GM18868 (cell line): Measurements from ENCODE around the gene STAMBP.
"Not testable (repeated sequence)": the region's sequence is repeated elsewhere in the genome, so short reads cannot be mapped to it uniquely, and the experiment has no call there.

Experiments used
- ATAC-seq: cut with Tn5 transposase; IDR thresholded peaks from one replicate; pipeline ENCODE4 v1.9.1; 2021; ENCODE audit warnings: mild to moderate bottlenecking, moderate library complexity; ENCODE audit not compliant: unreplicated experiment

The STAMBP gene

DNA sequence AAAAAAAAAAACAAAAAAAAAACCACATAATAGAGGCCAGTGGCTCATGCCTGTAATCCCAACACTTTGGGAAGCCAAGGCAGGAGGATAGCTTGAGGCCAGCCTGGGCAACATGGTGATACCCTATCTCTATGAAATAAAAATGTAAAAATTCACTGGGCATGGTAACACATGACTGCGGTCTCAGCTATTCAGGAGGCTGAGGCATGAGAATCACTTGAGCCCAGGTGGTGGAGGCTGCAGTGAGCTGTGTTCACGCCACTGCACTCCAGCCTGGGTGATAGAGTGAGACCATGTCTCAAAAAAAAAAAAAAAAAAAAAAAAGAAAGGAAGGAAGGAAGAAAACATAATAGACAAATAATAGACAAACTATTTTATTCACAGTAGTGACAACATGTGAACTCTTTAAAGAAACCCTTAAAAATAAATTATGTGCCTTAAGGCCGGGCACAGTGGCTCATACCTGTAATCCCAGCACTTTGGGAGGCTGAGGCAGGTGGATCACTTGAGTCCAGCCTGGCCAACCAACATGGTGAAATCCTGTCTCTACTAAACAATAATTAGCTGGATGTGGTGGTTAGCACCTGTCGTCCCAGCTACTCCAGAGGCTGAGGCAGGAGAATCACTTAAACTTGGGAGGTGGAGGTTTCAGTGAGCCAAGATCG, 75.3 kb downstream of the STAMBP start:
- ATAC-seq: not testable (repeated sequence)

DNA sequence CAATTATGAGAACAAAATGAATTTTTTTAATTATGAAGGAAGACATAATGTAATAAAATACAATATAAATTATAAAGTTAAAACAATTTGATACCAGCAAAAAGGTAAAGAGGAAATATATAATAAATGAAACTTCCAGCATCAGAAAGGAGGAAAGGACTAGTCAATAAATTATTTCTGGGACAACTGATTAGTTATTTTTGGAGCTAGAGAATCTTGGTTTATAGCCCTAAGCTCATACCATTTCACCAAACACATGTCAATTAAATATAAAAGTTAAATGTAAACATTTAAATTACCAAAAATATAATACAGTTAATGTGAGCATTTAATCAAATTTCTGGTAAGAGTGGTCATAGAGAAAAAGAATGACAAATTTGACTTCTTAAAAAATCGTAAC, 76.2 kb downstream of the STAMBP start:
- no peak for ATAC-seq

DNA sequence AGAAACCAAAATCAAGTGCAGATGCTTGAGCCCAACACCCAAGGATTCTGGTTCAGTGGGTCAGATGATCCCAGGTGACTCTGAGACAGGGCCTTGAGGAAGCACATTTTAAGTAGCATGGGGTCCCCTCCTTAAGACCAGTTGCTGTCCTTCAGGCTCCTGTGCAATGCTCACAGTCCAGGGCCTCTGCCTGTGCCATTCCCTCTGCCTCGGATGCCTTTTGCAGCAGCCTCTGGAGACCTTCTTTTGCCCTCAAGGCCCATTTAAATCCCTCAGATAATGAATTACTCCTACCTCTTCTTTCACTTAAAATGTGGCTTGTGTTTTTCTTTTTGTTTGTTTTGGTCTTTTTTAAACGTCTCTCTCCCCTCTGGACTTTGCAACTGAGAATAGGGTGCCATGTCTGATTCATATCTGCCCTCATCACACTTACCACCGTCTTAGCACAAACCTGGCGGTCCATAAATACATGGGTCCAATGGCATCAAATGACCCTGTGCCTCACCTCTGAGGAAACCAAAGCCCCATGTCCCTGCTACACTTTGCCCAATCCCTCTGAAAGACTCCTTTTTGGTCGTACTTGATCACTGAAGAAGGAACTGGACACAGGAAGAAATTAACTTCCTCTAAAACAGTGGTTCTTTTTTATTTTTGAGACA, 78.2 kb downstream of the STAMBP start:
- no peak for ATAC-seq

DNA sequence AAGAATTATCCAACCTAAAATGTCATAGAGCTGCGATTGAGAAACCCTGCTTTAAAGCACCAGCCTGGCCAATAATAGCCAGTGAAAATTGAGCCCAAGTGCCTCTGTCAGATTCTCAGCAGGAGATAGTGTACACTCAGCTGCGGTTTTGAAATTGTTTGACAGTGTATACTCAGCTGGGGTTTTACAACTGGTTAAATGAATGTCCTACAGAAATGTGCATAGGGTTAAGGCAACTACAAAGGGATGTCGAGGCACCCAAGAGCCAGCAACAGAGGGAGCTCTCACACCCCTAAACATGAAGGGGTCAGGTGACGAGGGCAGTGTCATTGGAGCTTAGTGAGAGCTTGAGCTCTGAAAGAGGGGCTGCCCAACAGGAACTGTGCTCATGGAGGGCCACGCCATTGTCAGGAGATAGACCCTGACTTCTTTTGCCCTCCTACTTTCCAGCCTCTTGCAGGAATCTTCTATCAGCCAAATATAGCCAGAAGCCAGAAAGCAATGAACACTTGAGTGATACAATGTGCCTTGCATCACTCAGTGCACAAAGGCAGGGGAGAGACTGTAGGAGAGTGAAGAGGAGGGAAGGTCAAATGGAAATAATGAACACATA, 79.2 kb downstream of the STAMBP start:
- peak; percentile 91 for ATAC-seq

DNA sequence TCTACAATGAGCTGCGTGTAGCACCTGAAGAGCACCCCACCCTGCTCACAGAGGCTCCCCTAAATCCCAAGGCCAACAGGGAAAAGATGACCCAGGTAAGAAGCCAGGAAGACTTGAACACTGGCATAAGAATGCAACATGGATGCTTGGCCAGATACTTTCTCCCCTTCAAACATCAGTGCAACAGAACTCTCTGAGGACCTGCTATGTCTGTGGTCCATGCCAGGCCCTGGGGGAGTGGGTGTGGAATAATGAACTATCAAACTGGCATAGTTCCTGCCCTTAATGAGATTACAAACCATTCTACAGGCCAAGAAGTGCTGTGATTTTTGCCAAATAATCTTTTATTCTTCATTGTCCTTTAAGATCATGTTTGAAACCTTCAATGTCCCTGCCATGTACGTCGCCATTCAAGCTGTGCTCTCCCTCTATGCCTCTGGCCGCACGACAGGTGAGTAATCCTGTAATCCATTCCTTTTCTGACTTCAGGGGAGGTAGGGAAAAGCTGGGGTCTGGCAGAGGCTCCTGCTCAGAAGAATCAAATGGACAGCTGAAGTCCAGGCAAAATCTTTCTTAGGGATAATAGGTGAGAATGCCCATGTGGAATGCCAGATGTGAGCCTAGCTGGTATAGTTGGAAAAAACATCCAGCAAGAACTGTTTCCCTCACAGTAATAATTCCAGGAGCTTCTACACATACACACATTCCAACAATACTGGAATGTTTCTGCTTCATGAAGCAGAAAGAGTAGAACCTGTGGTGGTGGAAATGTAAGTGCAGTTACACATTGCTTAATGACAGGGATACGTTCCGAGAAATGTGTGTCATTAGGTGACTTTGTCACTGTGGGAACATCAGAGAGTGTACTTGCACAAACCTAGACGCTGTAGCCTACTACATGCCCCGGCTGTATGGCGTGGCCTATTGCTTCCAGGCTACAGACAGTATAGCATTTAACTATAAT, 80.2 kb downstream of the STAMBP start:
- no peak for ATAC-seq

- no peak for ATAC-seq
These were observed 82.2 kb downstream of the STAMBP start for GRCh38 chr2:73910873-73911547.

- ATAC-seq: no peak
These were observed 82.9 kb downstream of the STAMBP start for GRCh38 chr2:73911548-73912208.

DNA sequence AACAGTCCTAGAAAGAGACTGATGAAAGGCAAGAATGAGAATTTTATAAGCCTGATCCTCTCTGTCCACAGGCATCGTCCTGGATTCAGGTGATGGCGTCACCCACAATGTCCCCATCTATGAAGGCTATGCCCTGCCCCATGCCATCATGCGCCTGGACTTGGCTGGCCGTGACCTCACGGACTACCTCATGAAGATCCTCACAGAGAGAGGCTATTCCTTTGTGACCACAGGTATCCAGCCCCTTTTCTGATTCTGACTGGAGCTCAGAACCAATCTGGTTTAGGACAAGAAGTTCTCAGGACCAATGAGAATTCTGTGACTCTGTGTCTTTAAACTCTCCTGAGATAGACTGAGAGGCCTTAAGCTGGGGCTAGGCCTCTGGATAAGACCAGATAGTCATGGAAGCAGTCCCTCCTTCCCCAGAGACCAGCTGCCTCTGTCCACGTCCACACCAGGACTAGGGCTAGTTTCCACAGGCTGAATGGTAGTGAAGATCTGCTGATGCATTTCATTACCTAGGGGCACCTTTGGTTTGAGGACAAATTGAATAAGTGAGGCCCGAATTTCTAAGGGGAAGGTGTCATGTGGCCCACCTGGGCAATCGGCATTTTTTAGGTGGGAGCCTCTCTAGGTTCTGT, 84.8 kb downstream of the STAMBP start:
- ATAC-seq: no peak

- no peak for ATAC-seq
These were observed 85.9 kb downstream of the STAMBP start for GRCh38 chr2:73914667-73915066.

- ATAC-seq: no peak
These were observed 86.8 kb downstream of the STAMBP start for GRCh38 chr2:73915437-73915993.

DNA sequence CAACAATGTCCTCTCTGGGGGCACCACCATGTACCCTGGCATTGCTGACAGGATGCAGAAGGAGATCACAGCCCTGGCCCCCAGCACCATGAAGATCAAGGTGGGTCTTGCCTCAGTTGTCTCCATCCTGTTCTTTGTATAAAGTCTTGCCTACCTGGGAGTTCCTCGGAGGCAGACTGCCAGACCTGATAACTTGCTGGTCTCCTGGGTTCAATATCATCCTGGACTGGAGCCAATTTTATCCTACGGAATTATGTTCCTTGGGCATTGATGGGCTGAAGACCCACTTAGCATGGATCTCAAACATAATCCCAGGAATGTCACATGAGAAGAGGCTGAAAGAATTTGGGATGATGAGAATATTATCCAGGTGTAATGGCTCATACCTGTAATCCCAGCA, 87.9 kb downstream of the STAMBP start:
- ATAC-seq: no peak

DNA sequence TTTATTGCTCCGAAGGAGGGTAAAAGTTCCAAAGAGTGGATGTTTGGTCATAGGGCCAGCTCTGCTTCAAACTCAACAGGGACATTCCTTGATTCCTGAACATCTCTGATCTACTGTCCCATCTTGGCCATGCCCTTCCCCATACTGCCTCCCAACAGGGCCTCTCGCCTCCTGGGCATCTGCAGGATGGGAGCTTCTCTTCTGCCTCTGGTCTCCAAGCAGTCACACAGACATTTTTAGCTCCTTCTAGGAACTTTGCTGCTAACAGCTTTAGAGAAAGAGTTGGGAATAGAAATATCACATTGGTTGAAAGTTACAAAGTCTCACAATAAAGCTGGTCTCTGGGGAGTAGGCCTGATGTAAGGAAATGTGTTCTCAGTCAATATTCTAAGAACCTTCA, 88.5 kb downstream of the STAMBP start:
- no peak for ATAC-seq

DNA sequence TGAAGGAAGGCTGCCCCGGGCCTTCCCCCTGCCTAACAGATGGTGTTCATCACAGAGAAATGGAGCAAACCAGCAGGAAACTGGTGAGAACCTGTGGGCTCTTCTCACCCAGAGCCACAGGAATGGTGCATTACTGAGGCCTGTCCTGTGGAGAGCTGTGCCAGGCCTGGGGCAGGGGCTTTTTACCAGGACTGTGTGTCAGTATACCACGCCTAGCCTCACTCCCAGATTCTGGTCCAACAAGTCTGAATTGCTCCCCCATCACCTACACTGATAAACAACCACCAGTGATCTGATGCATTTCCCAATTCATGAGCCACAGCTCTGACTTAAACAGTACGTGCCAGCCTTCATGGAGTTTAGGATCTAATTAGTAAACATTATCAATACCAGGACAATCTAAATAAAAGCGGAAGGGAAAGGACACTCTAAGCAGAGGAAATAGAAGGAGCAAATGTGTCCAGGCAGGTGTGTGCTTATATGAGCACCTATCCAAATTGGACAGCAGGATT, 89.0 kb downstream of the STAMBP start:
- no peak for ATAC-seq

DNA sequence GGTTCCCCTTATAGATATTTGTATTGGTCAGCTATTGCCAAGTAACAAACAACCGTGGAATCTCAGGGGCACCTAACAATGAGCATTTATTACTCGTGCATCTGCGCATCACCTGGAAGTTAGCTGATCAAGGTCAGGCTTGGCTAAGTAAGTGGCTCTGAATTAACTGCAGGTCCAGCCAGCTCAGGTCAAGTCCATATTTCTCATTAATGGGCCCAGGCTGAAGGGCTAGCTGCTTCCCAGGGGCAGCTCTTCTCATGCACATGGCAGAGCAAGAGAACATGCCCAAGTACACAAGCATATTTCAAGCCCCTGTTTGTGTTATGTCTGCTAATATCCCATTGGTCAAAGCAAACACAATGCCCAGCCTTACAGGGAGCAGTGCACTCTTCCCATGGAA, 90.1 kb downstream of the STAMBP start:
- no peak for ATAC-seq

- no peak for ATAC-seq
These were observed 91.0 kb downstream of the STAMBP start for GRCh38 chr2:73919596-73920228.

DNA sequence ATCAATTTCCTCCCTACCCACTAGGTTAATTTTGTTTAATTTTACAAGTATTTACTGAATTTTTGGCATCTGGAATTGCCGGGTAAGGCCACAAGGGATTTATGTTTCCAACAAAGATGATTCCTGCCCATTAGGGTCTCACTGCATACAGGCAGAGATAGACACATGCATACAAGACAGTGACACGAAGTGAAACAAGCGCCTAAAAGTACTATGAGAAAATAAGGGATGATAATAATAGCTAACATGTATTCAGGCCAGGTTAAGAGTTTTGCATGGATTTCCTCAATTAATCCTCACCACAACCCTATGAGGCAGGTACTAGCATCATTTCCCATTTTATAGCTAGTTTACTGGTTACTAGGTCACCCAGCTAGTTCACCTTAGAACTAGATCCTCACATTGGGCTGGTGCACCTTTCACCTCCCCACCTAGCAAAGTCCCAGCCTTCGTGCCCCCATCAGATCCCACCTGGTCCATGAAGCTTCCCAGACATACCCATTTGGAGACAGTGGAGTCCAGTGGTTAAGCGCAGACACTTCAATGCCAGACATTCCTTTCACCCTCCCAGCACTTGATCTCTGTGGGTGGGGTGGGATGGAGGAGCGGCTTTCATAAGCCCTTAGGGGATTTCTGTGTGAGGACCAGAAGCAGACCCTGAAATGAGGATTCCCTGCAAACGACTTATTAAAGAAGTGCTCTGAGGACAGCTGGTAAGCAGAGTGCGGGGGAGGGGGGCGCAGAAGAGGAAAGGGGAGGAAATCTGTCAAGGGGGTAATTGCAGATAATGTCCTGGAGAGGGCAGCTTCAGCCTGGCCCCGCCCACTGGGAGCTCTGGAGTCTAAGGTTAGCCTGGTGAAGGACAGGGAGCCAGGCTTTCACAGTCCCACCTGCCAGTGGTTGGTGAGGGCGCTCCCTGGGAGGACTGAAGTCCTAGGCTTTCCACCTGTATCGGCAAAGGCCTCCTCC, 92.1 kb downstream of the STAMBP start:
- ATAC-seq: no peak

DNA sequence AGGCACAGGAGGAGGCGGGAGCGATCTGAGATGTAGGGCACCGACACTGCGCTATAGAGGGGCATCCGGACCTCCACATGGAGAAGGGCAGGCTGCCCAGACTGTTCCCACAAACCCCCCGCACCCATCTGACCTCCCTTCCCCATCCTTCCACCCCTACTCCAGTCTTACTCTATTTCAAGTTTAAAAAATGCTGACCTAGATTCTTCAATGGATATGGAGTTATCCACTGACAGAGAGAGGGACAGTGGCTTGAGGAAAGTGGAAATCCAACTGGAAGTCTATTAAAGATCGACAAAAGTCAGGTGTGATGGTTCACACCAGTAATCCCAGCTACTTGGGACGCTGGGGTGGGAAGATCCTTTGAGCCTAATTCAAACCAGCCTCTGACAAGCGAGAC, 92.8 kb downstream of the STAMBP start:
- ATAC-seq: no peak

DNA sequence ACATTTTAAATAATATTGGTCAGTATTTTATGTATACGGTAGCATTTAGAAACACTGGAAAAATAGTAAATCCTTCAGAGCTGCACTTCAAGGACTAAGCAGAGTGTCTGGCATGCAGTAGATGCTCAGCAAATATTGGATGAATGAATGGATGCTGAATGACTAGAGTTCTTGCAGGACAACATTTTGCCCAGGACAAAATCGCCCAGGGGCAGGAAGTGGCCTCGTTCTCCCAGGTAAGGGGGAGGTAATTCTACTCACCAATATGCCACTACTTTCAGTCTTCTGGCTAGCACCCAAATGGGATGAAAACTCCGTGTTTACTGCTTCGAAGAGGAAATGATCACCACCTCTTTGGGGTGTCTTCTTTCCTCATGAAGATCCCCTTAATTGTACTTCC, 93.9 kb downstream of the STAMBP start:
- no peak for ATAC-seq
